Uterus (tissue), 4 donors: Measurements from ENCODE around the gene GABPB1. TPM values are rescaled to one million over a fixed set of nuclear protein-coding genes. Genes with fewer than 3 reads are reported as not detected.

ENCODE experiments used
- DNase-seq, 2 donors: peaks; one replicate each; pipeline ENCODE4 v3.0.0-alpha.2; 2019 to 2020
- H3K27ac ChIP-seq, 2 donors: fragments of 200-600 bp; sonication (generic); 1 replicate in 1 of 2; 2 replicates in 1 of 2; pipeline ENCODE4 v1.5.1; 2016 to 2018
- H3K27me3 ChIP-seq, 2 donors: fragments of 200-600 bp; sonication (generic); one replicate each; pipeline ENCODE4 v1.5.1; 2018 to 2019; ENCODE audit warnings: control low read depth in 1 of 2
- H3K36me3 ChIP-seq, 2 donors: fragments of 200-600 bp; sonication (generic); one replicate each; pipeline ENCODE4 v1.5.1; 2019; ENCODE audit warnings: control low read depth in 1 of 2
- H3K4me1 ChIP-seq, 2 donors: fragments of 200-600 bp; sonication (generic); one replicate each; pipeline ENCODE4 v1.5.1; 2018 to 2019; ENCODE audit warnings: control low read depth in 1 of 2
- H3K4me3 ChIP-seq, 2 donors: fragments of 200-600 bp; sonication (generic); 1 replicate in 1 of 2; 2 replicates in 1 of 2; pipeline ENCODE4 v1.5.1; 2018 to 2019; ENCODE audit warnings: mild to moderate bottlenecking in 1 of 2
- H3K9me3 ChIP-seq, 2 donors: fragments of 200-600 bp; sonication (generic); one replicate each; pipeline ENCODE4 v1.5.1; 2019; ENCODE audit warnings: control low read depth in 1 of 2
- CTCF ChIP-seq, 4 experiments: fragments of 200-600 bp in 2 of 4; fragments of 450-650 bp in 2 of 4; sonication (generic) in 2 of 4; IDR thresholded peaks; one replicate each; pipeline ENCODE4 v1.5.1; 2016 to 2019; ENCODE audit warnings: antibody characterized with exemption in 4 of 4, mild to moderate bottlenecking in 2 of 4, moderate library complexity in 1 of 4
- POLR2A ChIP-seq, 2 donors: fragments of 450-650 bp; IDR thresholded peaks; one replicate each; pipeline ENCODE4 v1.6.1; 2016; ENCODE audit warnings: antibody characterized with exemption in 2 of 2, mild to moderate bottlenecking in 1 of 2, moderate library complexity in 1 of 2
- intact Hi-C: fragments of 100-400 bp; cut with DNase I; formaldehyde crosslinking; loops from one replicate; pipeline ENCODE4 v1.15.1; 2023; ENCODE audit warnings: low total_unique reads
- total RNA-seq, 4 donors: library from RNA; depleted of rRNA in 3 of 4; stranded (reverse); fragments of >200 nt in 3 of 4; gene quantifications; one replicate each; pipeline versions ENCODE4 v1.1.0 to v1.2.4, GENCODE V29; 2014 to 2023
- donor health status: DM: yes; HTN: yes; CAD: no.

The GABPB1 gene
- total RNA-seq, 4 donors from 2014 or later, result 21.2 to 58.1 (median 34.0) TPM

- intact Hi-C loops, result no loop called here
These were observed 119.2 kb downstream of the GABPB1 start for GRCh38 chr15:50235794-50236193.

DNA sequence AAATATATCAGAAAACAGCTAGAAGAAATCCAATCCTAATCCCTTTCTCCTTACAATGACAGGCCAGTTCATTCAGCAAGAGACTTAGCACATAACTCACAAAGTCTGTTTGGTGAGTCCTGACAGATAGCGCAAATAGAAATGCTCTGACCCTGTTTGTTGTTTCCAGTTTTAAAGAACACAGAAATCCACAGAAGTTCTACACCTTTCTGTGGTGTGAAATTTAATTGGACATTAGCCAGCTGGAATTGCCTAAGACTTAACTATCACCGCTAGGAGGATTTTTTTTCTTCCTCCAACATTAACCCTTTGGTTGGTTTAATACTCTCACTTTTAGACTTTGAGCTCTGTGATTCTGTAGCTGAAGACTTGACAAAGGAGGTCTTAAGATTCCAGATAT lies 120.2 kb downstream of the GABPB1 start:
- Histone ChIP-seq H3K4me1 (no peaks in the 10 kb centered on the region), H3K27me3 (no peaks in the 10 kb centered on the region), H3K9me3 (no peaks in the 10 kb centered on the region), H3K27ac (no peak overlapping the region), H3K36me3 (no peaks in the 10 kb centered on the region), H3K4me3 (no peak overlapping the region)
- intact Hi-C loops, result no loop called here
- no peak for TF ChIP-seq POLR2A (IDR thresholded peaks at IDR 0.05)
- TF ChIP-seq CTCF (IDR thresholded peaks at IDR 0.05), result no peak
- no peak for DNase-seq

More at GRCh38 chr15:50235794-50236193, 119.2 kb downstream of the GABPB1 start:
- no peaks in the 10 kb centered on the region for H3K9me3 ChIP-seq
- no peaks in the 10 kb centered on the region for H3K27me3 ChIP-seq
- no peak for DNase-seq
- no peaks in the 10 kb centered on the region for H3K36me3 ChIP-seq
- no peak overlapping the region for H3K4me3 ChIP-seq
- H3K27ac ChIP-seq, result no peak overlapping the region
- no peaks in the 10 kb centered on the region for H3K4me1 ChIP-seq
- no peak for TF ChIP-seq CTCF (IDR thresholded peaks at IDR 0.05)
- TF ChIP-seq POLR2A (IDR thresholded peaks at IDR 0.05), result no peak

GRCh38 chr15:50233192-50233736 lies 121.7 kb downstream of the GABPB1 start:
- DNase-seq, result no peak
- Histone ChIP-seq H3K36me3 (no peaks in the 10 kb centered on the region), H3K9me3 (no peaks in the 10 kb centered on the region), H3K27ac (no peak overlapping the region), H3K27me3 (no peaks in the 10 kb centered on the region), H3K4me1 (no peaks in the 10 kb centered on the region), H3K4me3 (no peak overlapping the region)
- TF ChIP-seq CTCF (IDR thresholded peaks at IDR 0.05) (no peak), POLR2A (IDR thresholded peaks at IDR 0.05) (no peak)
- intact Hi-C loops, result no loop called here

DNA sequence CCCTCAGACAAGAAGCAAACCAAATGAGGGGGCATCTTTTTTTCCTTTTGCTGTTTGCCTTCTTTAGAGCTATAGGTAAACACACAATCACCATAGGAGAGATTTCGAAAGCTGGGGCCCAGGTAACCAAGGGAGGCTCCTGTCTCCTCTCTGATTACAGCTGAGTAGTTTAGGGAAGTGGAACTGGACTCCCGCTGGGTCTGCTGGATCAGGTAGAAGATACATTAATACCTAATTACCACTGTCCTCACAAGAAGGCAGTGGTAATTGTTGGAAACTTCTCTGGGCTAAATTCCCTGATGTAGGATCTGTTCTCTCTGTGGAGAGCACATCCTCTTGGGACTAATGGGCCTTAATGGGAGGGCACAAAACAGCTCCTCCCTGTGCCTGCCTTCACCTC lies 122.2 kb downstream of the GABPB1 start:
- Histone ChIP-seq H3K4me1 (no peaks in the 10 kb centered on the region), H3K27ac (no peak overlapping the region), H3K4me3 (no peak overlapping the region), H3K36me3 (no peaks in the 10 kb centered on the region), H3K27me3 (no peaks in the 10 kb centered on the region), H3K9me3 (no peaks in the 10 kb centered on the region)
- DNase-seq, result no peak
- TF ChIP-seq CTCF (IDR thresholded peaks at IDR 0.05), result no peak
- no peak for TF ChIP-seq POLR2A (IDR thresholded peaks at IDR 0.05)
- intact Hi-C loops, result no loop called here

GRCh38 chr15:50231761-50232160 lies 123.2 kb downstream of the GABPB1 start:
- DNase-seq, result no peak
- Histone ChIP-seq H3K27ac (no peak overlapping the region), H3K4me1 (no peaks in the 10 kb centered on the region), H3K4me3 (no peak overlapping the region), H3K9me3 (no peaks in the 10 kb centered on the region), H3K27me3 (no peaks in the 10 kb centered on the region), H3K36me3 (no peaks in the 10 kb centered on the region)
- TF ChIP-seq POLR2A (IDR thresholded peaks at IDR 0.05) (no peak), CTCF (IDR thresholded peaks at IDR 0.05) (no peak)
- intact Hi-C loops, result no loop called here
